BJ (cell line): ENCODE results near the gene ZBTB3. TPM values are rescaled to one million over a fixed set of nuclear protein-coding genes. Genes with fewer than 3 reads are reported as not detected.
"Not testable (repeated sequence)": the region's sequence is repeated elsewhere in the genome, so short reads cannot be mapped to it uniquely, and the experiment has no call there.

Experiments used
- CTCF ChIA-PET: fragments of 350-600 bp; formaldehyde crosslinking; extraction: SDS; loops from one replicate; lab custom pipeline; 2021; ENCODE audit warnings: antibody characterized with exemption, inconsistent platforms; lab: Yijun Ruan, JAX
- POLR2A ChIA-PET: fragments of 300-600 bp; sonication (Branson Sonifier 250); formaldehyde crosslinking; extraction: SDS; loops from one replicate; lab custom pipeline; 2021; ENCODE audit warnings: antibody characterized with exemption; lab: Charles Lee
- DNase-seq: peaks from one replicate; pipeline ENCODE4 v3.0.0-alpha.2; 2011; ENCODE audit warnings: low read depth
- H3K27me3 ChIP-seq: 2 replicates; pipeline ENCODE4 v1.6.0; 2011; ENCODE audit warnings: low read length; ENCODE audit not compliant: control insufficient read depth, insufficient read depth
- H3K36me3 ChIP-seq: 2 replicates; pipeline ENCODE4 v1.5.1; 2011; ENCODE audit warnings: low read length; ENCODE audit not compliant: control insufficient read depth, insufficient read depth
- H3K4me3 ChIP-seq: 2 replicates; pipeline ENCODE4 v1.5.1; 2011; ENCODE audit warnings: low read depth, mild to moderate bottlenecking, control low read depth, low read length
- CTCF ChIP-seq: IDR thresholded peaks from 2 replicates; pipeline ENCODE4 v1.5.1; 2011; ENCODE audit warnings: low read depth, mild to moderate bottlenecking, control low read depth, inconsistent platforms, low read length, moderate library complexity; ENCODE audit not compliant: insufficient read depth
- polyA plus RNA-seq: library from polyadenylated mRNA; depleted of rRNA; stranded (reverse); fragments of >200 nt; gene quantifications from 2 replicates; pipeline ENCODE4 v1.2.3, GENCODE V29; 2011

ZBTB3 gene
- polyA plus RNA-seq, 1 experiment: 3.8 TPM

GRCh38 chr11:62777389-62777788 is 23.4 kb upstream of the ZBTB3 start:
- no peak for DNase-seq
- H3K27me3 ChIP-seq: no peaks in the 10 kb centered on the region
- peaks cover 16% of the 10 kb centered on the region for H3K36me3 ChIP-seq
- TF ChIP-seq CTCF: no peak
- no peak overlapping the region for H3K4me3 ChIP-seq
- ChIA-PET CTCF (interaction anchor here (0.7 to 12.0 kb wide), 2 partner anchors 9 to 82 kb away, joined by 3 to 122 read pairs; partner anchors contain the start of gene TMEM179B), POLR2A (no interaction called here)

GRCh38 chr11:62775646-62776045 is 21.7 kb upstream of the ZBTB3 start:
- no peak for DNase-seq
- TF ChIP-seq CTCF: no peak
- POLR2A ChIA-PET: no interaction called here
- H3K36me3 ChIP-seq: peaks cover 10% of the 10 kb centered on the region
- no peak overlapping the region for H3K4me3 ChIP-seq
- no peaks in the 10 kb centered on the region for H3K27me3 ChIP-seq
- CTCF ChIA-PET: interaction anchor here (1.2 to 12.0 kb wide), 2 partner anchors 11 to 106 kb away, joined by 3 to 122 read pairs; partner anchors contain the start of gene TMEM179B

GRCh38 chr11:62774407-62774806 is 20.4 kb upstream of the ZBTB3 start:
- TF ChIP-seq CTCF: no peak
- ChIA-PET POLR2A (no interaction called here), CTCF (interaction anchor here (1.2 to 12.0 kb wide), 2 partner anchors 12 to 107 kb away, joined by 3 to 122 read pairs; partner anchors contain the start of gene TMEM179B)
- DNase-seq: no peak
- Histone ChIP-seq H3K4me3 (no peak overlapping the region), H3K27me3 (no peaks in the 10 kb centered on the region), H3K36me3 (peaks cover 10% of the 10 kb centered on the region)

- peaks cover 2% of the 10 kb centered on the region for H3K36me3 ChIP-seq
- no peaks in the 10 kb centered on the region for H3K27me3 ChIP-seq
- H3K4me3 ChIP-seq: peak within 1 kb of the TSS; percentile 69
- no peak for TF ChIP-seq CTCF
- DNase-seq: peak; percentile 80
- CTCF ChIA-PET: interaction anchor here (0.6 to 12.0 kb wide), 5 partner anchors 15 to 377 kb away, joined by 3 to 122 read pairs (median 3); partner anchors contain the start of genes SLC3A2 and TMEM179B
- POLR2A ChIA-PET: interaction anchor here (0.6 to 1.4 kb wide), 4 partner anchors 10 to 70 kb away, joined by 3 to 10 read pairs (median 8); partner anchors contain the start of genes POLR2G, STX5 and ZBTB3
These were observed 17.4 kb upstream of the ZBTB3 start, which contains the start of gene TAF6L for GRCh38 chr11:62771144-62772021. Gene TAF6L, plus strand, starts transcription at chr11:62771396. Its CDS starts 4,388 bp downstream, at chr11:62775784.

- DNase-seq: no peak
- TF ChIP-seq CTCF: no peak
- no peaks in the 10 kb centered on the region for H3K27me3 ChIP-seq
- peak overlapping the region; percentile 69 for H3K4me3 ChIP-seq
- CTCF ChIA-PET: interaction anchor here (0.6 to 12.0 kb wide), 4 partner anchors 16 to 376 kb away, joined by 3 to 122 read pairs (median 3); partner anchors contain the start of gene TMEM179B
- POLR2A ChIA-PET: interaction anchor here (0.6 to 1.4 kb wide), 3 partner anchors 9 to 61 kb away, joined by 3 to 10 read pairs (median 9); partner anchors contain the start of genes POLR2G, STX5 and ZBTB3
- peaks cover 2% of the 10 kb centered on the region for H3K36me3 ChIP-seq
These were observed 16.8 kb upstream of the ZBTB3 start for GRCh38 chr11:62770778-62771143.

GRCh38 chr11:62760867-62761227 is 6.9 kb upstream of the ZBTB3 start:
- ChIA-PET CTCF (interaction anchor here (0.6 to 2.7 kb wide), 2 partner anchors 26 to 927 kb away, joined by 3 to 17 read pairs; partner anchors contain the start of gene TMEM179B), POLR2A (interaction anchor here (0.6 kb wide), 1 partner anchor 24 kb away, joined by 7 read pairs; no protein-coding TSS in a partner anchor)
- not testable (repeated sequence) for DNase-seq, H3K27me3 ChIP-seq, H3K36me3 ChIP-seq, H3K4me3 ChIP-seq
